CD14-positive monocyte (primary cell): ENCODE data around the gene P4HA1. TPM values are rescaled to one million over a fixed set of nuclear protein-coding genes. Genes with fewer than 3 reads are reported as not detected.

Experiments used
- DNase-seq, 3 donors: peaks; one replicate each; pipeline ENCODE4 v3.0.0-alpha.2; 2011 to 2022
- H2AFZ ChIP-seq: 2 replicates; pipeline ENCODE4 v1.6.0; 2012; ENCODE audit warnings: mild to moderate bottlenecking, low read depth, low read length, inconsistent platforms; ENCODE audit not compliant: insufficient read depth, poor library complexity, severe bottlenecking
- H3K27ac ChIP-seq, 2 donors: 1 replicate in 1 of 2; 2 replicates in 1 of 2; pipeline ENCODE4 v1.5.1; 2012 to 2013; ENCODE audit warnings: low read length in 2 of 2, control low read depth in 1 of 2, inconsistent platforms in 1 of 2, low read depth in 1 of 2, mild to moderate bottlenecking in 1 of 2
- H3K27me3 ChIP-seq, 2 donors: one replicate each; pipeline versions ENCODE4 v1.6.0 to v1.6.1; 2011 to 2013; ENCODE audit warnings: low read length in 2 of 2; ENCODE audit not compliant: control insufficient read depth in 2 of 2, insufficient read depth in 2 of 2
- H3K36me3 ChIP-seq, 2 donors: replicated peaks in 1 of 2; 1 replicate in 1 of 2; 2 replicates in 1 of 2; pipeline versions ENCODE4 v1.5.1 to v1.6.1; 2012 to 2013; ENCODE audit warnings: low read length in 2 of 2, control low read depth in 1 of 2, inconsistent platforms in 1 of 2, mild to moderate bottlenecking in 1 of 2; ENCODE audit not compliant: insufficient read depth in 2 of 2, control insufficient read depth in 1 of 2
- H3K4me1 ChIP-seq, 2 donors: 1 replicate in 1 of 2; 2 replicates in 1 of 2; pipeline versions ENCODE4 v1.5.1 to v1.6.1; 2012 to 2013; ENCODE audit warnings: low read length in 2 of 2, control low read depth in 1 of 2, inconsistent platforms in 1 of 2, mild to moderate bottlenecking in 1 of 2, moderate library complexity in 1 of 2; ENCODE audit not compliant: insufficient read depth in 2 of 2, control insufficient read depth in 1 of 2
- H3K4me2 ChIP-seq: replicated peaks from 2 replicates; pipeline ENCODE3; 2012; ENCODE audit warnings: low read length, moderate library complexity, mild to moderate bottlenecking; ENCODE audit not compliant: poor library complexity, severe bottlenecking; ENCODE audit errors: extremely low read depth
- H3K4me3 ChIP-seq, 3 experiments: fragments of 200-600 bp in 1 of 3; sonication (generic) in 1 of 3; replicated peaks in 1 of 3; 1 replicate in 2 of 3; 2 replicates in 1 of 3; pipeline ENCODE4 v1.5.1; 2011 to 2013; ENCODE audit warnings: low read length in 3 of 3, mild to moderate bottlenecking in 3 of 3, control low read depth in 2 of 3, low read depth in 2 of 3, inconsistent platforms in 1 of 3, moderate library complexity in 1 of 3
- H3K79me2 ChIP-seq: 2 replicates; pipeline ENCODE4 v1.6.0; 2012; ENCODE audit warnings: mild to moderate bottlenecking, control low read depth, inconsistent platforms, low read length, moderate library complexity; ENCODE audit not compliant: insufficient read depth
- H3K9ac ChIP-seq: 2 replicates; pipeline ENCODE4 v1.6.0; 2017; ENCODE audit warnings: low read length, mild to moderate bottlenecking; ENCODE audit not compliant: insufficient read depth, poor library complexity, severe bottlenecking
- H3K9me3 ChIP-seq, 2 donors: replicated peaks in 1 of 2; 1 replicate in 1 of 2; 2 replicates in 1 of 2; pipeline versions ENCODE4 v1.5.1 to v1.6.1; 2012 to 2013; ENCODE audit warnings: low read length in 2 of 2, control low read depth in 1 of 2; ENCODE audit not compliant: control insufficient read depth in 1 of 2, insufficient read depth in 1 of 2
- H4K20me1 ChIP-seq: 2 replicates; pipeline ENCODE4 v1.6.0; 2012; ENCODE audit warnings: mild to moderate bottlenecking, low read length, control low read depth, moderate library complexity; ENCODE audit not compliant: insufficient read depth
- H3K27ac Mint-ChIP-seq, 7 donors: one replicate each; pipeline ENCODE4 v1.8.0; 2020; ENCODE audit warnings: mild to moderate bottlenecking in 7 of 7, mixed read lengths in 7 of 7, moderate library complexity in 6 of 7, inconsistent platforms in 2 of 7
- H3K27me3 Mint-ChIP-seq, 3 donors: one replicate each; pipeline ENCODE4 v1.8.0; 2021 to 2022; ENCODE audit warnings: low read depth in 3 of 3, mild to moderate bottlenecking in 3 of 3, mixed read lengths in 3 of 3, moderate library complexity in 3 of 3, inconsistent platforms in 1 of 3
- H3K36me3 Mint-ChIP-seq, 2 donors: one replicate each; pipeline ENCODE4 v1.8.0; 2020; ENCODE audit warnings: mixed read lengths in 2 of 2, inconsistent platforms in 1 of 2, mild to moderate bottlenecking in 1 of 2
- H3K4me1 Mint-ChIP-seq: one replicate; pipeline ENCODE4 v1.8.0; 2020; ENCODE audit warnings: mild to moderate bottlenecking, mixed read lengths
- H3K4me3 Mint-ChIP-seq, 2 donors: one replicate each; pipeline ENCODE4 v1.8.0; 2020; ENCODE audit warnings: mild to moderate bottlenecking in 2 of 2, mixed read lengths in 2 of 2, moderate library complexity in 1 of 2
- H3K9me3 Mint-ChIP-seq, 7 donors: one replicate each; pipeline ENCODE4 v1.8.0; 2020 to 2022; ENCODE audit warnings: mixed read lengths in 7 of 7, mild to moderate bottlenecking in 6 of 7, moderate library complexity in 6 of 7, inconsistent platforms in 2 of 7
- CTCF ChIP-seq: fragments of 200-600 bp; IDR thresholded peaks from one replicate; pipeline ENCODE4 v1.8.0; 2022; ENCODE audit warnings: antibody characterized with exemption, mild to moderate bottlenecking
- WGBS: methylation state at CpG from one replicate; pipeline ENCODE4 v1.1.5; 2013; ENCODE audit warnings: missing lambda C conversion rate; ENCODE audit not compliant: insufficient coverage; 5-methylcytosine and 5-hydroxymethylcytosine counted together
- intact Hi-C, 2 donors: fragments of 100-400 bp; cut with micrococcal nuclease; formaldehyde crosslinking; loops; one replicate each; pipeline versions ENCODE4 v1.15.0 to v1.15.1; 2023
- polyA plus RNA-seq, 3 donors: library from polyadenylated mRNA; depleted of rRNA in 1 of 3; unstranded in 2 of 3; stranded (reverse) in 1 of 3; fragments of 300-500 nt in 2 of 3; fragments of >200 nt in 1 of 3; fragmentation: Illumina TruSeq in 2 of 3; gene quantifications; 1 replicate in 2 of 3; 2 replicates in 1 of 3; pipeline ENCODE4 v1.2.3, GENCODE V29; 2012 to 2021

The P4HA1 gene
- polyA plus RNA-seq, 3 donors: 20.1 to 44.3 (median 43.9) TPM

GRCh38 chr10:73058057-73058591 lies 38.5 kb downstream of the P4HA1 start:
- H3K27ac Mint-ChIP-seq: no peak overlapping the region
- H2AFZ ChIP-seq: no peak overlapping the region
- H3K4me3 Mint-ChIP-seq: no peak overlapping the region
- no peaks in the 10 kb centered on the region for H3K27me3 Mint-ChIP-seq
- no peak for DNase-seq
- no peak for TF ChIP-seq CTCF
- intact Hi-C loops: no loop called here
- no peak overlapping the region for H3K27ac ChIP-seq
- H3K4me1 Mint-ChIP-seq: no peaks in the 10 kb centered on the region
- H3K9me3 Mint-ChIP-seq: no peaks in the 10 kb centered on the region
- no peaks in the 10 kb centered on the region for H3K79me2 ChIP-seq
- no peak overlapping the region for H3K9ac ChIP-seq
- no peak overlapping the region for H3K4me3 ChIP-seq
- H3K4me1 ChIP-seq: no peaks in the 10 kb centered on the region
- H3K27me3 ChIP-seq: no peaks in the 10 kb centered on the region
- WGBS: 100% methylated on average over 3 of the region's 6 CpGs
- no peaks in the 10 kb centered on the region for H3K9me3 ChIP-seq
- peaks cover 46 to 64% of the 10 kb centered on the region in 2 donors for H3K36me3 Mint-ChIP-seq
- no peak overlapping the region for H3K4me2 ChIP-seq
- H4K20me1 ChIP-seq: no peaks in the 10 kb centered on the region
- H3K36me3 ChIP-seq: peaks cover 34 to 67% of the 10 kb centered on the region in 2 donors

GRCh38 chr10:73054286-73054685 lies 42.4 kb downstream of the P4HA1 start:
- Histone ChIP-seq H3K36me3 (peaks cover 50 to 88% of the 10 kb centered on the region in 2 donors), H4K20me1 (no peaks in the 10 kb centered on the region), H3K4me1 (no peaks in the 10 kb centered on the region), H3K27ac (no peak overlapping the region), H2AFZ (no peak overlapping the region), H3K79me2 (no peaks in the 10 kb centered on the region), H3K9me3 (no peaks in the 10 kb centered on the region), H3K27me3 (no peaks in the 10 kb centered on the region), H3K4me3 (no peak overlapping the region), H3K4me2 (no peak overlapping the region), H3K9ac (no peak overlapping the region)
- Mint-ChIP-seq H3K27me3 (no peaks in the 10 kb centered on the region), H3K4me1 (no peaks in the 10 kb centered on the region), H3K27ac (no peak overlapping the region), H3K4me3 (no peak overlapping the region), H3K36me3 (peaks cover 54 to 83% of the 10 kb centered on the region in 2 donors), H3K9me3 (no peaks in the 10 kb centered on the region)
- WGBS: no CpG with 5 or more reads among the region's 2 CpGs
- intact Hi-C loops: no loop called here
- no peak for DNase-seq
- no peak for TF ChIP-seq CTCF
